ENCODE data around the gene RHBDD1.

Gene RHBDD1, protein sequence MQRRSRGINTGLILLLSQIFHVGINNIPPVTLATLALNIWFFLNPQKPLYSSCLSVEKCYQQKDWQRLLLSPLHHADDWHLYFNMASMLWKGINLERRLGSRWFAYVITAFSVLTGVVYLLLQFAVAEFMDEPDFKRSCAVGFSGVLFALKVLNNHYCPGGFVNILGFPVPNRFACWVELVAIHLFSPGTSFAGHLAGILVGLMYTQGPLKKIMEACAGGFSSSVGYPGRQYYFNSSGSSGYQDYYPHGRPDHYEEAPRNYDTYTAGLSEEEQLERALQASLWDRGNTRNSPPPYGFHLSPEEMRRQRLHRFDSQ

DNA sequence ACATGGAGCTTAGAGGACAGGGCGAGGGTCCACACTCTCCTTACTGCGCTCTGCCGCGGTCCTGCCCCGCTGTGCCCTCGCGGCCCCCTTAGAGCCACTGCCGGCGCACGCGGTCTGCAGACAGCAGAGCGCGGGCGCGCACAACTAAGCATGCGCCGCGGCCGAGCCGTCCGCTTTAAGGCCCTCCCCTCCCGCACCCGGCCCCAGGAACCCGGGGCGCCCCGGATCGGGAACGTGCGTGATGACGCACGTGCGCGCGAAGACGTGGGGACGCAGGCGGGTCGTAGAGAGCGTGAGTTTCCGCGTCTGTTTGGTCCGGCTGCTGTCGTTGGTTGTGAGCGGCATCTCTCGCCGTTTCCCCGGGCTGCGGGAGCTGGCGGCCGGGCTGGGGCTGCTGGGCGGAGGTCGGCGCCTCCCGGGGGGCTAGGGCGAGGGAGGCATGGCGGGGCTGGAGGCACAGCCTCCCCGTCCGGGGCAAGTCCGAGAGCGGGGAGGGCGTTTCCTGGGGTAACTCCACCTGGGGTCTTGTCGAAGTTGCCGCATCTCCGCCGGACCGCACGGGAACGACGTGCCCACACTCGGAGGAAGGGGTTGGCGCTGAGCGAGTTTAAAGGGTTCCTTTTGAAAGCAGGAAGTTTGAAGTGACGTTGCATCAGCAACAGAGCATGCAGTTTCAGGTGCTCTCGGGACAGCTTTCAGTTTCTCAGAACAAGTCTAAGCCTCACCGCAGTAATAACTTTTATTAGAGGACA, at the start of gene RHBDD1:
Gene RHBDD1, plus strand, starts transcription at position 259 of the 752 bp plus-strand sequence. CDS start 28,640 bp downstream, outside the sequence.
- TF ChIP-seq ZNF274 (IDR thresholded peaks at IDR 0.05; ENCODE audit: low read depth, low read length): no peak
- peak within 1 kb of the TSS; percentile 81 for H3K4me3 ChIP-seq (ENCODE audit: low read length)

DNA sequence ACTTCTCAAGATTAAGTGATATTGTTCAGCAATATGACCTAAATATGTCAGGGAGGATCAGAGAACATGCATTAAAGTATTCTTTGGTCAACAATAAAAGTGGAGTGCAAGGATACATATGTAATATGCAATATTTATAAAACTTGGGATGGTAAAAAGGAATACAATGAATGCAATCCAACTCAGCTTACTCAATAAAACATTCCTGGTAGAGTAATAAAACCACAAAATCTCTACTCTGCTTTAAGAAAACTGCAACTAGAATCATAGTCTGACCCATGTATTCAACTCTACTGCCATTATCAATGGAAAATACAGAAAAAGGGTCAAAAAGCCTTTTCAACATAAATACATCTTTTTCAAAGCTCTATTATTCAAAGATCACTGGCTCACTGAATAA, 47.8 kb upstream of the RHBDD1 start:
- no peak for TF ChIP-seq ZNF274 (IDR thresholded peaks at IDR 0.05; ENCODE audit: low read depth, low read length)
- no peak overlapping the region for H3K4me3 ChIP-seq (ENCODE audit: low read length)

DNA sequence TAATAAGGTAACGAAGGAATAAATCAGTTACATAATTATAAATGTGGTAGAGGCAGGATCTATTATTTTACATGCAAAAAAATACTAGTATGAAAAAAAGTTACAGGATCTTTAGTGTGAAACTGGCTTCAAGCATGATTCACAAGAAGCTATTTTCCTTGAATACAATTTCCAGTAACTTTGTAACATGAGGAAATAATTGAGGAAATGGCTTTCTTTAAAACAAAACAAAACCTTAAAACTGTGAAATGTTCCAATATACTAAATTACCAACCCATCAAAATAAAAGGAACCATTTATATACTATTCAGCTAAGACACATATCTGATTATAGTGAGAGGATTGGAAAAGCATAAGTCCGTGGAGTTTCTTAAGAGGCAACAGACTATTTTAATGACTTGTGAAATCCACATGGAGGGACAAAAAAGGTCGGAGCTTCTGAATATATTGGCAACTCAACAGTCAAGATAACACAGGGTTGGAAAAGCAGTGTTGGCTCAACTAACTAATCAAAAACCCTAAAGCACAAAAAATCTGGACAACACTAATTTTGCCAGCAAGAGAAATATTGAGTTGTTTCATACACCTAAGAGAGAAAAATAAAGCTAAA, 46.9 kb upstream of the RHBDD1 start:
- no peak overlapping the region for H3K4me3 ChIP-seq (ENCODE audit: low read length)
- no peak for TF ChIP-seq ZNF274 (IDR thresholded peaks at IDR 0.05; ENCODE audit: low read depth, low read length)

DNA sequence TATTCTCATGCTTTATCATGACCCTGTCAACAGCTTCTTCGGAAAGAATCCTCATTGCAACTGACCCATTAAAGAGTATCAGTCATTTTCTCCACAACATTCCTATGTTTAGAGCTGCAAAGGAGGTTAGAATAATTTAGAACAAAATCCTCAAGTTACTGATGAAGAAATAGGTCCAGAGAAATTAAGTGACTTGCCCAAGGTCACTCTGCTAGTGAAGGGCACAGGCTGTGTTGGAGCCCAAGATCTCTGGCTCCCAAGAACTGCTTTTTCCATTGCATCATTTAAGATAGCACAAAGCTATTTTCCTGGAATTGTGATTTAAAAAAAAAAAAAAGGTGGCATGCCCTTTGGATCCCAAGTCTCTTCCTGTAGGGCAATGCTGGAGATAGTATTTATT, 45.8 kb upstream of the RHBDD1 start:
- TF ChIP-seq ZNF274 (IDR thresholded peaks at IDR 0.05; ENCODE audit: low read depth, low read length): no peak
- H3K4me3 ChIP-seq (ENCODE audit: low read length): no peak overlapping the region

DNA sequence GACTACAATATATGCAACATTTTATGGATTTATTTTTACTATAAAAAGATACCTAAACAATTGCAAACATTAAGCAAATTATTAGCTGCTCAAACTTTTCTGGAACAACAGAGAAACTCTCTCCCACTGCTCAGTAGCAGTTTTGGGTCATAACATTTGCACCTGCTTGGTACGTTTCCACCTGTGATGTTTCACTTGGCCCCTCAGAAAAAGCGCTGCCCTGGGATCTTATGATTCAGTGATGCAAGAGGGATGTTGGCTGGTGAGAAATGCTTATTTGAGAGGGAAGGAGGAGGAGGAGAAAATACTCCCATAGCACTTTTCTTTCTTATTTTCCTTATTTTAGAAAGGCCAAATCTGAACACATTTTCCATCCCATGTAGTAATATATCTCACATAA, 45.4 kb upstream of the RHBDD1 start:
- no peak for TF ChIP-seq ZNF274 (IDR thresholded peaks at IDR 0.05; ENCODE audit: low read depth, low read length)
- H3K4me3 ChIP-seq (ENCODE audit: low read length): no peak overlapping the region

DNA sequence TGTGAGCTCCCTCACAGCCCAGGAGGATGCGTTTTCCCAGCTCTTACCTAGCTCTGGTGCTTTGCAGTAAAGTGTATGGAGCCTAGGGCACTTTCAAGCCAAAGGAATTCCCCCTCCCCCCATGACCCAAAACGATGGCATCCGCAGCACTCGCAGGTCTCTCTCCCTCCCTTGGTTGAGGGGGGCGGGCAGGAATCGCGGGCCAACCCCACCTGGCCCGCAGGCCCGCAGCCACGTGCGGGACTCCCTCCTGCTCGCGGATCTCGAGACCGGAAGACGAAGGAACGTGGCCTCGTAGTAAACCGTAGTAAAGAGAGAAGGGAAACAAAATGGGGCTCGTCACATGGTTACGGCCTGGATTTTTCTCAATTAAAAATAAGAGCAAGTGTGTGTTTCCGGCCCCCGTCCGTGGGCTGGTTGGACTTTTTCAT, 44.8 kb upstream of the RHBDD1 start:
- peak overlapping the region; percentile 97; the same call in 1 of the 2 replicates for H3K4me3 ChIP-seq (ENCODE audit: low read length)
- TF ChIP-seq ZNF274 (IDR thresholded peaks at IDR 0.05; ENCODE audit: low read depth, low read length): no peak

DNA sequence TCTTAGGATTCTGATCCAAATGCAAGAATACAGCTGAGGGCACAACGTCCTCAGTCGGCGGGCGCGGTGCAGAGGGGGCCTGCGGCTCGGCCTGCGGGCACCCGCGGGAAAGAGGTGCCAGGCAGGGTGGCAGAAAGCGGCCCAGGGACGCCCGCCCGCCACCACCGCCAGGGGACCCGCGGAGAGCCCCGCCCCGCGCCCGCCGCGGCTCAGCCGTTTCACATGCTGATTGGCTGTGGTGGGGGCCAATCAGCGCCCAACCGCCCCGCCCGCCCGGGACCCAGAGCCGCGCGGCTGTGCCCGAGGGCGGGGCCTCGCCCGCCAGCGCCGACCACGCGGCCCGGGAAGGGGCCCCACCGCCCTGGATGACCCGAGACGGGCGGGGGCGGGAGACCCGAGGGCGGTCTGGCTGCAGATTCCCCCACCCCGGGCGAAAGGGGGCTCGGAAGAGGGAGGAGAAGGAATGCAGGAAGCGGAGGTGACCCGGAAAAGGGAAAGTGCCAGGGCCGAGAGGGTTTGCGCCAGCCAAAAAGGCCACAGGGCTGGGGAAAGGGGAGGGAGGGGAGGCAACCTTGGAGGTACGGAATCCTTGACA, 44.3 kb upstream of the RHBDD1 start:
- no peak for TF ChIP-seq ZNF274 (IDR thresholded peaks at IDR 0.05; ENCODE audit: low read depth, low read length)
- peak overlapping the region; percentile 97 for H3K4me3 ChIP-seq (ENCODE audit: low read length)

DNA sequence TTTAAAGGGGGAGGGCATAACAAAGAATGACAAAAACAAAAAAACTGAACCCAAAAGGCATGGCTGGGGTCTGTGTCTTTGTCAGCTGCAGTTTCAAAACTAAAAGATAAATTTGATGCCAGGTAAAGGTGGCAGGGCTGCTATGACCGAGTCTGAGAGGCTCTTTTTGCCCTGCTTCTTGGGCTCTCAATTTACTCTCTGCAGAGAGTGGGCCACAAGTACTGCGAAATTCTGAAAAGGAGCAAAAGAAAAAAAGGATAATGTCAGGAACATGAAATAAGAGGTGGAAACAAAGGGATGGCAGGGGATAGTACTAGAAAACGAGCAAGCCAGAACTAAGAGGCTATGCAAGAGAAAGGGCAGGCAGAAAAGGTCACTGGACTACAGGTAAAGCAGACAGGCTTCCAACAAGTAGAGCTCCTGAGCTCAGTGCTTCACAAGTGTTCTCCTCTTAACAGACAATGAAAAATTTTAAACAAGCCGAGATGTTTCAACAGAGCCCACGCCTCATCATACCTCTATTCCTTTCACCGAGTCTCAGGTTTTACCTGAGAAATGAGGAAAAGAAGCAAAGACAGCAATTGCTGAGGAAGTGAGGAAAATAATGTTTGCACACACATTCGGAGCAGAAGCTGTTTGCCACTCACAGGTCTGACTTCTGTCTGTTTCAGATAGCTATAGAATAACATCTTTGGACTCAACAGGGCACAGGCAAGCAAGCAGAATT, 43.5 kb upstream of the RHBDD1 start:
- H3K4me3 ChIP-seq (ENCODE audit: low read length): peak overlapping the region; percentile 97
- no peak for TF ChIP-seq ZNF274 (IDR thresholded peaks at IDR 0.05; ENCODE audit: low read depth, low read length)

DNA sequence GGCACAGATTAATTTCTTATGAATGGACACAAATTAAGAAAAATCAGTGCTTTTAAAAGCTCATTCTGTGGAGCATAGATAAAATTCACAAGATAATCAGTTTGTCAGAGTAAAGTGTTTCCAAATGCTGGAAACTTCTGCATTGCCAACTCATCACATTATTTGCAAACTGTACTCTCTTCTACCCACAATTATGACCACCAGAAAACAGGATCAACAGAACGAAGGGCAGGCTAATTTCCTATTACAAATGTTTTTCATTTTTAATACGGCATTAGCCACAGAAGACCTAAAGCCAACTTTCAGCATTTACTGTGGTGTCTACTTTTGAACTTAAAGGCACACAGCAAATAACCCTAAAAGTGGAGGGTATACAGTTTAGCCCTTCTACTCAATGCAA, 42.2 kb upstream of the RHBDD1 start:
- H3K4me3 ChIP-seq (ENCODE audit: low read length): no peak overlapping the region
- TF ChIP-seq ZNF274 (IDR thresholded peaks at IDR 0.05; ENCODE audit: low read depth, low read length): no peak

DNA sequence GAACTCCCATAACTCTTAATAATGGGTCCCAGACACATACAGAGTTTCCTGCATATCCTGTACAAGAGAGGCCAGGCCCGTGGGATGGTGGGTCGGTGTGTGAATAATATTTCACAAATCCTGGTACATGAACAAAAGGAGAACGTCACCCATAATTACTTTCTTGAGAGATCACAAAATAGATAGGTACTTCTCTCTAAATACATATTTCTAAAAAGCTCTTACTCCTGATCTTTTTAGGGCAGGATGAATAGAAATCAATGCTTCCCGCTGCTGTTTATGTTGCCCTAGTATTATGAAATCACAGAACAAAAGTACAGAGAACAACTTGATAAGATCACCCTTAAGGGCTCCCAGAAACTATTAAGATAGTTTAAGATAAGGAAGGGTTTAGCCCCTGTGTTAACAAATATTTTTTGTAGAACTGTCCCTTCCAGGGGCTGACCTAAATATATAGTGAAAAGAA, 41.6 kb upstream of the RHBDD1 start:
- no peak for TF ChIP-seq ZNF274 (IDR thresholded peaks at IDR 0.05; ENCODE audit: low read depth, low read length)
- H3K4me3 ChIP-seq (ENCODE audit: low read length): no peak overlapping the region; the same call in 1 of the 2 replicates

DNA sequence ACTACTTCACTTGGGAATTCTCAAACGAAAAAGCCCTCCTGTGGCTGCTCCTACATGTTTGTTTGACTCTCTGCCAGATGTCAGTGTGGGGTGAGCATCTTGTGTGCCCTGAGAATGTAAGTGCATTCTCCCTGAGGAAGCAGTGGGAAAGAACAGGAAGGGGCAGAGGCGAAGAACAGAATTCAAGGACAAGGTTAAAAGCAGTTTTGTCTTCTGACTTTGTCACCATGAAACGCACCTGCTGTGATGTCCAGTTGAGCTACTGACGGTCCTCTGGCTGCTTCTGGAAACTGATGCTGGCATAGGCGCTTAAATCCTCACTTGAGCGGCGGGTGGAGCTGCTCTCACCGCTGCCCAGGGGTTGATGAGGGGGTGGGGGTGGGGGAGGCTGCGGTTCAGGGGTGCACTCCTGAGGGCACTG, 41.1 kb upstream of the RHBDD1 start:
- TF ChIP-seq ZNF274 (IDR thresholded peaks at IDR 0.05; ENCODE audit: low read depth, low read length): no peak
- H3K4me3 ChIP-seq (ENCODE audit: low read length): no peak overlapping the region

DNA sequence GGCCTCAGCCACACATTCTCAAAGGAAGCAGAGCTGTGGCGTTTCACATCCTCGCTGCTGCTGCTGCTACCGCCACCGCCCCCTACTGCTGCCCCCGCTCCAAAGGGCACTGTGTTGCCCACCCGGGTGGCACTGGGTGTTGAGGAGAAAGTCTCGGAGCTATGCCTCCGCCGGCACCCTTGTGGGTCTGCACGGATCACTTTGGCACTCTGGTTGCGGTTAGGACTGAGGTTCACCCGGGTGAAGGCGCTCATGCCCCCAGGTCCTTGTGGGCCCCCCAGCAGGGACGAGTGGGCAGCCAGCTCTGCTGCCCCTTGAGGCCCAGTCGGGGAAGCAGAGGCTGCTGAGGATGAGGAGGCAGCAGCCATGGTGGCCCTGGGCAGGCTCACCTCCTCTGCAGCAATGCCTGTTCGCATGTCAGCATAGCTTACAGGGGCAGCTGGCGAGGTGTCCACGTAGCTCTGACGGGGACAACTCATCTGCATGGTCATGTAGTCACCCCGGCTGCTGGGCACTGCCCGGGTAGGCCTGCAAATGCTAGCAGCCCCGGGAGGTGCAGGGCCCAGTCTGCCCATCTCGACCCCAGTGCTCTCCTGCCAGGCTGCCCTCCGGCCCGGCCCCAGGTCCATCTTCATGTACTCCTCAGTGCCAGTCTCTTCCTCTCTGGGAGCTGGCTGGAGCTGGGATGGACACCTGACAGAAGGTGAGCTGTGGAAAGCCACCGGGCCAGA, 40.4 kb upstream of the RHBDD1 start:
- no peak overlapping the region for H3K4me3 ChIP-seq (ENCODE audit: low read length)
- TF ChIP-seq ZNF274 (IDR thresholded peaks at IDR 0.05; ENCODE audit: low read depth, low read length): no peak

All from GM08714 (cell line).